ENCODE measurements around the gene FBXW7. TPM values are rescaled to one million over a fixed set of nuclear protein-coding genes. Genes with fewer than 3 reads are reported as not detected.

Gene FBXW7
- total and polyA plus RNA-seq, 2 donors from 2014 or later = 5.5 to 64.0 TPM

DNA sequence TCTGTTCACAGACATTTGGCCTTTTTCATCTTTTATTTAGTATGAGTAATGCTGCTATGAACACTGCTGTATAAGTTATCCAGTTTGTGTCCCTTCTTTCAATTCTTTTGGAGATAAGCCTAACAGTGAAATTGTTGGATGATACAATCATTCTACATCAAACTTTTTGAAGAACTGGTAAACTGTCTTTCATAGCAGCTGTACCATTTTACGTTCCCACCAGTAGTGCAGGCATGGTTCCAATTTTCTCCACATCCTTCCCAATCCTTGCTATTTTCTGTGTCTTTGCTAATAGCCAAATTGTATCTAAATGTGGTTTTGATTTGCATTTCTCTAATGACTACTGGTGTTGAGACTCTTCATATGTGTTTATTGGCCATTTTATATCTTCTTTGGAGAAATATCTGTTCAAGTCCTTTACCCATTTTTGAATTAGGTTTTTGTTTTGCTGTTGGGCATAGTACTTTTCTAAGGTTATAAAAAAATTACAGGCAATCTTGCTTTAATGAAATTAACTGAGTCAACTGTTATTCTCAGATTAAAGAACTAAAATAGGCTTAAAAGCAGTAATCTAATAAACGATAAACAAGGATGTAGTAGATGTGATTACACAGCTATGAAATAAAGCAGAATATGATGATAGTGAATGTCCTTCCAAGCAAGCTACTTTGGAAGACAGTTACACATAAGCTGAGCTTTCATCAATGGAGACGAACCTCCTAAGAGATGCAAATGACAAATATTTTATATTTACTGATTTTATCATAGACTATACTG, 57.2 kb downstream of the FBXW7 start:
- TF ChIP-seq, protein P1, sequence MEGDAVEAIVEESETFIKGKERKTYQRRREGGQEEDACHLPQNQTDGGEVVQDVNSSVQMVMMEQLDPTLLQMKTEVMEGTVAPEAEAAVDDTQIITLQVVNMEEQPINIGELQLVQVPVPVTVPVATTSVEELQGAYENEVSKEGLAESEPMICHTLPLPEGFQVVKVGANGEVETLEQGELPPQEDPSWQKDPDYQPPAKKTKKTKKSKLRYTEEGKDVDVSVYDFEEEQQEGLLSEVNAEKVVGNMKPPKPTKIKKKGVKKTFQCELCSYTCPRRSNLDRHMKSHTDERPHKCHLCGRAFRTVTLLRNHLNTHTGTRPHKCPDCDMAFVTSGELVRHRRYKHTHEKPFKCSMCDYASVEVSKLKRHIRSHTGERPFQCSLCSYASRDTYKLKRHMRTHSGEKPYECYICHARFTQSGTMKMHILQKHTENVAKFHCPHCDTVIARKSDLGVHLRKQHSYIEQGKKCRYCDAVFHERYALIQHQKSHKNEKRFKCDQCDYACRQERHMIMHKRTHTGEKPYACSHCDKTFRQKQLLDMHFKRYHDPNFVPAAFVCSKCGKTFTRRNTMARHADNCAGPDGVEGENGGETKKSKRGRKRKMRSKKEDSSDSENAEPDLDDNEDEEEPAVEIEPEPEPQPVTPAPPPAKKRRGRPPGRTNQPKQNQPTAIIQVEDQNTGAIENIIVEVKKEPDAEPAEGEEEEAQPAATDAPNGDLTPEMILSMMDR (IDR thresholded peaks at IDR 0.05; ENCODE audit: borderline replicate concordance, extremely low read depth, insufficient read depth) = no peak

GRCh38 chr4:152476796-152477195, 59.1 kb downstream of the FBXW7 start:
- no peaks in the 10 kb centered on the region for H3K27me3 ChIP-seq (ENCODE audit: control insufficient read depth, insufficient read depth, low read length)
- H3K4me3 ChIP-seq (ENCODE audit: low read length in 3 of 3) = no peak overlapping the region
- no peak overlapping the region for H3K27ac ChIP-seq (ENCODE audit: low read depth in 2 of 2, low read length in 2 of 2)
- no peak for FAIRE-seq
- TF ChIP-seq, protein P1 (IDR thresholded peaks at IDR 0.05; ENCODE audit: borderline replicate concordance, extremely low read depth, insufficient read depth) = no peak
- H3K9me3 ChIP-seq (ENCODE audit: control insufficient read depth in 2 of 3, insufficient read depth in 1 of 3, low read length in 3 of 3) = peaks cover 0 to 1% (median 0%) of the 10 kb centered on the region in 3 donors
- H3K4me1 ChIP-seq (ENCODE audit: control insufficient read depth in 2 of 3, insufficient read depth in 2 of 3, low read depth in 1 of 3, low read length in 3 of 3) = no peaks in the 10 kb centered on the region
- no peak for DNase-seq
- intact Hi-C loops (cut with DNase I) = no loop called here
- no peak overlapping the region for H3K9ac ChIP-seq (ENCODE audit: low read length in 3 of 3)
- no peaks in the 10 kb centered on the region for H3K36me3 ChIP-seq (ENCODE audit: control insufficient read depth in 2 of 3, insufficient read depth in 3 of 3, low read length in 3 of 3)

More for the DNA sequence above, 57.2 kb downstream of the FBXW7 start:
- Histone ChIP-seq H3K27me3 (ENCODE audit: control insufficient read depth, insufficient read depth, low read length) (no peaks in the 10 kb centered on the region), H3K4me1 (ENCODE audit: control insufficient read depth in 2 of 3, insufficient read depth in 2 of 3, low read depth in 1 of 3, low read length in 3 of 3) (no peaks in the 10 kb centered on the region), H3K27ac (ENCODE audit: low read depth in 2 of 2, low read length in 2 of 2) (no peak overlapping the region), H3K4me3 (ENCODE audit: low read length in 3 of 3) (no peak overlapping the region), H3K9ac (ENCODE audit: low read length in 3 of 3) (no peak overlapping the region), H3K9me3 (ENCODE audit: control insufficient read depth in 2 of 3, insufficient read depth in 1 of 3, low read length in 3 of 3) (peaks cover 0 to 1% (median 0%) of the 10 kb centered on the region in 3 donors), H3K36me3 (ENCODE audit: control insufficient read depth in 2 of 3, insufficient read depth in 3 of 3, low read length in 3 of 3) (no peaks in the 10 kb centered on the region)
- no peak for FAIRE-seq
- no peak for DNase-seq
- intact Hi-C loops (cut with DNase I) = no loop called here

DNA sequence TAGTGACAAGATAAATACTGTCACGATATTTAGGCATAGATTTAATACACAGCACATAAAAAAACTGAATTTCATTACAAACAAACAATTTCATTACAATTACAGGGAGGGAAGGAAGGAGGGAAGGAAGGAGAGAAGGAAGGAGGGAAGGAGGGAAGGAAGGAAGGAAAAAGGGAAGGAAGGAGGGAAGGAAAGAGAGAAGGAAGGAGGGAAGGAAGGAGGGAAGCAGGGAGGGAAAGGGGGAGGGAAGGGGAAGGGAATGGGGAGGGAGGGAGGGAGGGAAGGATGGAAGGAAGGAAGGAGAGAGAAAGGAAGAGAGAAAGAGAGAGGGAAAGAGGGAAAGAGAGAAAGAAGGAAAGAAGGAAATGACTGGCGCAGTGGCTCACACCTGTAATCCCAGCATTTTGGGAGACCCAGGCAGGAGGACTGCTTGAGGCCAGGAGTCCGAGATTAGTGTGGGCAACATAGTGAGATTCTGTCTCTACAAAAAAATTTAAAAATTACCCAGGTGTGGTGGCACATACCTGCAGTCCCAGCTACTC, 64.6 kb downstream of the FBXW7 start:
- no peaks in the 10 kb centered on the region for H3K9me3 ChIP-seq (ENCODE audit: control insufficient read depth in 2 of 3, insufficient read depth in 1 of 3, low read length in 3 of 3)
- FAIRE-seq = no peak
- no peak overlapping the region for H3K9ac ChIP-seq (ENCODE audit: low read length in 3 of 3)
- H3K4me3 ChIP-seq (ENCODE audit: low read length in 3 of 3) = no peak overlapping the region
- H3K36me3 ChIP-seq (ENCODE audit: control insufficient read depth in 2 of 3, insufficient read depth in 3 of 3, low read length in 3 of 3) = no peaks in the 10 kb centered on the region
- no peaks in the 10 kb centered on the region for H3K4me1 ChIP-seq (ENCODE audit: control insufficient read depth in 2 of 3, insufficient read depth in 2 of 3, low read depth in 1 of 3, low read length in 3 of 3)
- H3K27ac ChIP-seq (ENCODE audit: low read depth in 2 of 2, low read length in 2 of 2) = no peak overlapping the region
- TF ChIP-seq, protein P1 (IDR thresholded peaks at IDR 0.05; ENCODE audit: borderline replicate concordance, extremely low read depth, insufficient read depth) = no peak
- intact Hi-C loops (cut with DNase I) = no loop called here
- DNase-seq = no peak
- no peaks in the 10 kb centered on the region for H3K27me3 ChIP-seq (ENCODE audit: control insufficient read depth, insufficient read depth, low read length)
